ENCODE measurements around the gene GASK1B.

Gene GASK1B

DNA sequence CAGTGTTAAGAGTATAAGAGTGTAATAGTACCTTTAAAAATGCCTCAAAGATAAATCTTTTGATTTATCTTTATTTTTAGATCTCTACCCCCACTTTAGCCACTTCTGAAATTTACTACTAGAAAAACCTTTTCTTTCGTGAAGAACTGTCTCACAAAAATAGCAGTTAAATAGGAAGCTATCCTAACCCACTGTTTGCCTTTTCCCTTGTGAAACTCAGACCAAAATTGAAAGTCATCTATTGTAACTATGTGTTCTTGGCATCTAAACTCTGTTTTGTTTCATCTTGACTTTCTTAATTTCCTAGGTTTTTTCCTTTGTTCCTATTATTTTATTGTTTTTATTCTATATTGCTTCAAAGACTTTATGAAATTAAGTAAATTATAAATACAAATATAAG, 29.7 kb upstream of the GASK1B start:
- Histone ChIP-seq H3K4me3 (ENCODE audit: low read depth, low read length) (no peak overlapping the region), H3K9me3 (ENCODE audit: severe bottlenecking) (no peaks in the 10 kb centered on the region), H3K36me3 (no peaks in the 10 kb centered on the region), H3K27me3 (ENCODE audit: insufficient read depth, low read depth, severe bottlenecking) (no peaks in the 10 kb centered on the region), H3K27ac (no peak overlapping the region)
- TF ChIP-seq, protein P1, sequence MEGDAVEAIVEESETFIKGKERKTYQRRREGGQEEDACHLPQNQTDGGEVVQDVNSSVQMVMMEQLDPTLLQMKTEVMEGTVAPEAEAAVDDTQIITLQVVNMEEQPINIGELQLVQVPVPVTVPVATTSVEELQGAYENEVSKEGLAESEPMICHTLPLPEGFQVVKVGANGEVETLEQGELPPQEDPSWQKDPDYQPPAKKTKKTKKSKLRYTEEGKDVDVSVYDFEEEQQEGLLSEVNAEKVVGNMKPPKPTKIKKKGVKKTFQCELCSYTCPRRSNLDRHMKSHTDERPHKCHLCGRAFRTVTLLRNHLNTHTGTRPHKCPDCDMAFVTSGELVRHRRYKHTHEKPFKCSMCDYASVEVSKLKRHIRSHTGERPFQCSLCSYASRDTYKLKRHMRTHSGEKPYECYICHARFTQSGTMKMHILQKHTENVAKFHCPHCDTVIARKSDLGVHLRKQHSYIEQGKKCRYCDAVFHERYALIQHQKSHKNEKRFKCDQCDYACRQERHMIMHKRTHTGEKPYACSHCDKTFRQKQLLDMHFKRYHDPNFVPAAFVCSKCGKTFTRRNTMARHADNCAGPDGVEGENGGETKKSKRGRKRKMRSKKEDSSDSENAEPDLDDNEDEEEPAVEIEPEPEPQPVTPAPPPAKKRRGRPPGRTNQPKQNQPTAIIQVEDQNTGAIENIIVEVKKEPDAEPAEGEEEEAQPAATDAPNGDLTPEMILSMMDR (IDR thresholded peaks at IDR 0.05; ENCODE audit: low read depth, low read length), result no peak
- DNase-seq, result no peak

DNA sequence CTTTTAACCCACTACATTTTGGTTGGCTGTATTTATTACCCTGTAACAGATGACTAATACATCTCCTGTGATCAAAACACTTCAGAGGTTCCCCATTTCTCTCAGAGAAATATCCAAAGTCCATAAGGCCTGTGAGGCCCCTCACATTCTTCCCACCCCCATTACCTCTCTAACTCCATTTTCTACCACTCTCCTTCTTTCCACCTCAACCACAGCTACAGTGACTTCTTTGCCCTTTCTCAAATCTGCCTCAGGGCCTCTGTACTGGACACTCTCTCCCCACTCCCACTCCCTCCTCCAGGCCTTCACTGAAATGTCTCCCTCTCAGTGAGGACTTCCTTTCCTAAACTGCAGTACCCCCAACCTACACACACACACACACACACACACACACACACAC, 29.1 kb upstream of the GASK1B start:
- H3K27me3 ChIP-seq (ENCODE audit: insufficient read depth, low read depth, severe bottlenecking), result no peaks in the 10 kb centered on the region
- H3K9me3 ChIP-seq (ENCODE audit: severe bottlenecking), result no peaks in the 10 kb centered on the region
- H3K36me3 ChIP-seq, result no peaks in the 10 kb centered on the region
- H3K4me3 ChIP-seq (ENCODE audit: low read depth, low read length), result no peak overlapping the region
- H3K27ac ChIP-seq, result no peak overlapping the region
- TF ChIP-seq, protein P1 (IDR thresholded peaks at IDR 0.05; ENCODE audit: low read depth, low read length), result no peak
- no peak for DNase-seq

DNA sequence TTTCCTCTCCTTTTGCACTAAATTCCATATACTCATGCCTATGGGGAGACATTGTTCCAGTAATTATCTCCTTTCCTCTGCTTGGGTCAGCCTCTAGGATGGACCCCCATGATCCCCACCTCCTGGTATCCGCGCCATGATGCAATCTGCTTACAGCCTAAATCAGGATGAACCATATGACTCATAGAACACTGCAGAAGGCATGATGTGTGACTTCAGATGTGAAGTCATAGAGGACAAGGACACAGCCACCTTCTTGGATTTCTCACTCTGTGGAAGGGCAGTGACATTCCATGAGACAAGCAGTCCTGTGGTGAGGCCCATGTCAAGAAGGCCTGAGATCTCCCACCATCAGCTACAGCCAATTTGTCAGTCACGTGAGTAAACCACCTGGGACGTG, 28.5 kb upstream of the GASK1B start:
- Histone ChIP-seq H3K27me3 (ENCODE audit: insufficient read depth, low read depth, severe bottlenecking) (no peaks in the 10 kb centered on the region), H3K4me3 (ENCODE audit: low read depth, low read length) (no peak overlapping the region), H3K9me3 (ENCODE audit: severe bottlenecking) (no peaks in the 10 kb centered on the region), H3K36me3 (no peaks in the 10 kb centered on the region), H3K27ac (no peak overlapping the region)
- DNase-seq, result no peak
- TF ChIP-seq, protein P1 (IDR thresholded peaks at IDR 0.05; ENCODE audit: low read depth, low read length), result no peak

DNA sequence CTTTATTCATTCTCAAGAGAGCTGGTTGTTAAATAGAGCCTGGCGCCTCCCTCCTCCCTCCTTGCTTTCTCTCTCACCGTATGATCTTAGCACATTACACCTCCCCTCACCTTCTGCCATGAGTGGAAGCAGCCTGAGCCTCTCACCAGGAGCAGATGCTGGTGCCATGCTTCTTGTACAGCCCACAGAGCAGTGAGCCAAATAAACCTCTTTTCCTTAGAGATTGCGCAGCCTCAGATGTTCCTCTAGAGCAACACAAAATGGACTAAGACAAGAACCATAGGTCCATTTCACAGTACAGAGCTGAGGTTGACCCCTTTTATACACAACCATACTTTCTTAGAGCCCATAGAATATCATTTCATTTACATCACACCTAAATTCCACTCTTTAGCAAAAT, 27.4 kb upstream of the GASK1B start:
- no peaks in the 10 kb centered on the region for H3K36me3 ChIP-seq
- DNase-seq, result no peak
- no peaks in the 10 kb centered on the region for H3K27me3 ChIP-seq (ENCODE audit: insufficient read depth, low read depth, severe bottlenecking)
- no peak overlapping the region for H3K4me3 ChIP-seq (ENCODE audit: low read depth, low read length)
- TF ChIP-seq, protein P1 (IDR thresholded peaks at IDR 0.05; ENCODE audit: low read depth, low read length), result no peak
- H3K27ac ChIP-seq, result no peak overlapping the region
- H3K9me3 ChIP-seq (ENCODE audit: severe bottlenecking), result no peaks in the 10 kb centered on the region

DNA sequence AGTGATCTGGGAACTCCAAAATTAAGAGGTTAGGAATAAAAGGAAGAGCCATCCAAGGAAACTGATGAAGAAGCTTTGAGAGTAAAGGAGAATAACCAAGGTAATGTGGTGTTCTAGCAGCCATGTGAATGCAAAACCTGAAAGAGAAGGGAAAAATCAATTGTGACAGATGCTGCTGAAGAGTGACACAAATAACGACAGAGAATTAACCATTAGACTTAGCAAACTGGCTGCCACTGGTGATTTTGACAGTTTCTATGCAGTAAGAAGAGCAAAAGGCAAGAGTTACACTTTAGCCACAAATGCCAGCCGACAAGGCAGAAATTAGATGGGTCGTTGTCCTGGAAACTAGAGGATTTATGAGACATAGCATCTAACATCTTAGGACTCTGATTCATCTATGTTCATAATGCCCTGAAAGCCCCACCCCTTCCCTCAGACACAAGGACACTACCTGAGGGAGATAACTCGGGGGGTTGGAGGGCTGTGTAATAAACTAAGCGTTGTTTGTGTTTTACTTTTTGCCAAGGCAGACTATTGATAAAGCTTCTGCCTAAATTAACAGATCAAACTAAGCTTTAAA, 24.5 kb upstream of the GASK1B start:
- Histone ChIP-seq H3K27ac (no peak overlapping the region), H3K4me3 (ENCODE audit: low read depth, low read length) (no peak overlapping the region), H3K36me3 (no peaks in the 10 kb centered on the region), H3K9me3 (ENCODE audit: severe bottlenecking) (no peaks in the 10 kb centered on the region), H3K27me3 (ENCODE audit: insufficient read depth, low read depth, severe bottlenecking) (no peaks in the 10 kb centered on the region)
- TF ChIP-seq, protein P1 (IDR thresholded peaks at IDR 0.05; ENCODE audit: low read depth, low read length), result no peak
- no peak for DNase-seq

DNA sequence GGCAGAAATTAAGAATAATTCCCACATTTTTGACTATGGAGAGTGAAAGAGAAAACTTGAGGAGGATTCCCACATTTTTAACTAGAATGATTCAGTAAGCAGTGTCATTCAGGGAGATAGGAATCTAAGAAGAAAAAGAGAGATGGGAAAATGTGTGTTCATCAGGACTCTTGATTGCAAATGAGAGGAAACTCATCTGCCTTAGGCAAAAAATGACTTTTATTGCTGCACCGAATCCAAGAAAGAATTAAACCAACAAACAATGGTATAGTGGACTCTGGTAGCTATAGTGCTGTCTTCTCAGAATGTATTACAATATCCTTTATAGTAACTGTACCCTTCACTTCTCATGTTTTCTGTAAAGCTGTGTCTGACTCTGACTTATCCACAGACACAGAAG, 22.5 kb upstream of the GASK1B start:
- Histone ChIP-seq H3K27me3 (ENCODE audit: insufficient read depth, low read depth, severe bottlenecking) (no peaks in the 10 kb centered on the region), H3K36me3 (no peaks in the 10 kb centered on the region), H3K27ac (no peak overlapping the region), H3K9me3 (ENCODE audit: severe bottlenecking) (no peaks in the 10 kb centered on the region), H3K4me3 (ENCODE audit: low read depth, low read length) (no peak overlapping the region)
- TF ChIP-seq, protein P1 (IDR thresholded peaks at IDR 0.05; ENCODE audit: low read depth, low read length), result no peak
- no peak for DNase-seq
